Vagina (tissue), 2 donors: ENCODE measurements around the gene STX7. TPM values are rescaled to one million over a fixed set of nuclear protein-coding genes. Genes with fewer than 3 reads are reported as not detected.

ENCODE experiments used
- DNase-seq, 2 donors: peaks; one replicate each; pipeline ENCODE4 v3.0.0-alpha.2; 2017; ENCODE audit errors: extremely low spot score in 2 of 2
- H3K27ac ChIP-seq: fragments of 200-600 bp; sonication (generic); one replicate; pipeline ENCODE4 v1.5.1; 2019
- H3K27me3 ChIP-seq: fragments of 200-600 bp; sonication (generic); one replicate; pipeline ENCODE4 v1.5.1; 2019
- H3K36me3 ChIP-seq, 2 donors: fragments of 200-600 bp; sonication (generic); one replicate each; pipeline ENCODE4 v1.5.1; 2017 to 2019
- H3K4me1 ChIP-seq: fragments of 200-600 bp; sonication (generic); one replicate; pipeline ENCODE4 v1.5.1; 2019
- H3K4me3 ChIP-seq, 2 donors: fragments of 200-600 bp; sonication (generic); 1 replicate in 1 of 2; 2 replicates in 1 of 2; pipeline ENCODE4 v1.5.1; 2016 to 2019
- H3K9me3 ChIP-seq: fragments of 200-600 bp; sonication (generic); one replicate; pipeline ENCODE4 v1.5.1; 2019
- POLR2A ChIP-seq, 2 donors: fragments of 450-650 bp; IDR thresholded peaks; one replicate each; pipeline ENCODE4 v1.6.1; 2017; ENCODE audit warnings: antibody characterized with exemption in 2 of 2, mild to moderate bottlenecking in 2 of 2, moderate library complexity in 2 of 2
- POLR2AphosphoS5 ChIP-seq, 2 donors: sonication (generic); formaldehyde crosslinking; IDR thresholded peaks; one replicate each; pipeline ENCODE4 v1.9.0; 2017; ENCODE audit warnings: antibody characterized with exemption in 2 of 2, mild to moderate bottlenecking in 2 of 2, low read depth in 1 of 2; ENCODE audit not compliant: insufficient read depth in 1 of 2
- intact Hi-C: fragments of 100-400 bp; cut with DNase I; formaldehyde crosslinking; loops from one replicate; pipeline ENCODE4 v1.15.1; 2023
- total RNA-seq: library from RNA; depleted of rRNA; stranded (reverse); fragments of >200 nt; gene quantifications from one replicate; pipeline ENCODE4 v1.2.3, GENCODE V29; 2016
- TF ChIP-seq, protein P1 (sequence below), 3 experiments: fragments of 450-650 bp in 2 of 3; fragments of 200-600 bp in 1 of 3; sonication (generic) in 1 of 3; IDR thresholded peaks; one replicate each; pipeline ENCODE4 v1.5.1; 2017 to 2019; ENCODE audit warnings: antibody characterized with exemption in 3 of 3, mild to moderate bottlenecking in 2 of 3, moderate library complexity in 2 of 3

STX7 gene
- total RNA-seq, 1 donor from 2014 or later: 26.8 TPM

DNA sequence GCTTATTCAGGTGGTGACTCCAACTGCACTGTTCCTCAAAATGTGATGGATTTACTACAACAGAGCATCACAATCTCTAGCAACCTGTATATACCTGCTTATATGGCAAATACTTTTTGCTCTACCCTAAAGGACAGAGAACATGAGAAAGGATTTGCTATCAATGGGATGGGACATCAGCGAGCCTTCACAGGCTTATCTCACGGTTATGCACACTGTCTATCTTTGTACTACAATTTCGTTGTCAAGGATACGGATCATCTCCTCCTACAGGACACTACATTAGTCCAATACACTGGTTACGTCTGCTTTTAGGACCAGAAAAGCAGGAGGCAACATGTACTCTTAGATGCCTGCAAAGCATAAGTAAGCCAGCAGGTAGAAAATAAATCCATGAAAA lies 34.2 kb downstream of the STX7 start:
- no peaks in the 10 kb centered on the region for H3K27me3 ChIP-seq
- TF ChIP-seq POLR2AphosphoS5 (IDR thresholded peaks at IDR 0.05; ENCODE audit: insufficient read depth in 1 of 2, low read depth in 1 of 2) (no peak), POLR2A (IDR thresholded peaks at IDR 0.05) (no peak)
- TF ChIP-seq, protein P1, sequence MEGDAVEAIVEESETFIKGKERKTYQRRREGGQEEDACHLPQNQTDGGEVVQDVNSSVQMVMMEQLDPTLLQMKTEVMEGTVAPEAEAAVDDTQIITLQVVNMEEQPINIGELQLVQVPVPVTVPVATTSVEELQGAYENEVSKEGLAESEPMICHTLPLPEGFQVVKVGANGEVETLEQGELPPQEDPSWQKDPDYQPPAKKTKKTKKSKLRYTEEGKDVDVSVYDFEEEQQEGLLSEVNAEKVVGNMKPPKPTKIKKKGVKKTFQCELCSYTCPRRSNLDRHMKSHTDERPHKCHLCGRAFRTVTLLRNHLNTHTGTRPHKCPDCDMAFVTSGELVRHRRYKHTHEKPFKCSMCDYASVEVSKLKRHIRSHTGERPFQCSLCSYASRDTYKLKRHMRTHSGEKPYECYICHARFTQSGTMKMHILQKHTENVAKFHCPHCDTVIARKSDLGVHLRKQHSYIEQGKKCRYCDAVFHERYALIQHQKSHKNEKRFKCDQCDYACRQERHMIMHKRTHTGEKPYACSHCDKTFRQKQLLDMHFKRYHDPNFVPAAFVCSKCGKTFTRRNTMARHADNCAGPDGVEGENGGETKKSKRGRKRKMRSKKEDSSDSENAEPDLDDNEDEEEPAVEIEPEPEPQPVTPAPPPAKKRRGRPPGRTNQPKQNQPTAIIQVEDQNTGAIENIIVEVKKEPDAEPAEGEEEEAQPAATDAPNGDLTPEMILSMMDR (IDR thresholded peaks at IDR 0.05): no peak
- intact Hi-C loops: no loop called here
- no peaks in the 10 kb centered on the region for H3K9me3 ChIP-seq
- no peak overlapping the region for H3K27ac ChIP-seq
- DNase-seq: no peak
- no peaks in the 10 kb centered on the region for H3K36me3 ChIP-seq
- H3K4me1 ChIP-seq: peaks cover 20% of the 10 kb centered on the region
- H3K4me3 ChIP-seq: no peak overlapping the region

DNA sequence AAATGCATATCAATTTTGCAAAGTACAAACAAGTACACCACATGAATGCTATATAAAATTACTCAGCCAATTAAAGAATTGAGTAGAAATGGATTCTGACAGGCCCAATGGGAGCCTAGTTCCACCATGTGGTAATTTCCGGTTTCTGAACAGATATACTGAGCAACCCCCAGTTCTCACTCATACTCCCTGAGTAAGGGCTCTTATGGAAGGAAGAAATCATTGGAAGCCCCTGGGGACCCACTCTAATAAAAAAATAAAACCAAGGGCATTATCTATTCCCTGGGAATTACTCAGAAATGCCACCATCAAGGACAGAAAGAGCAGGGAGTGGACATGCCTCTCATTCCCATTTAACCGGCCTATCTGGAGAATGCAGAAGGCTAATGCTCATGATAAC lies 34.6 kb downstream of the STX7 start:
- intact Hi-C loops: no loop called here
- TF ChIP-seq, protein P1 (IDR thresholded peaks at IDR 0.05): no peak
- no peak for TF ChIP-seq POLR2A (IDR thresholded peaks at IDR 0.05)
- no peak for TF ChIP-seq POLR2AphosphoS5 (IDR thresholded peaks at IDR 0.05; ENCODE audit: insufficient read depth in 1 of 2, low read depth in 1 of 2)
- Histone ChIP-seq H3K4me3 (no peak overlapping the region), H3K27me3 (no peaks in the 10 kb centered on the region), H3K9me3 (no peaks in the 10 kb centered on the region), H3K4me1 (peaks cover 15% of the 10 kb centered on the region), H3K36me3 (no peaks in the 10 kb centered on the region), H3K27ac (no peak overlapping the region)
- no peak for DNase-seq

DNA sequence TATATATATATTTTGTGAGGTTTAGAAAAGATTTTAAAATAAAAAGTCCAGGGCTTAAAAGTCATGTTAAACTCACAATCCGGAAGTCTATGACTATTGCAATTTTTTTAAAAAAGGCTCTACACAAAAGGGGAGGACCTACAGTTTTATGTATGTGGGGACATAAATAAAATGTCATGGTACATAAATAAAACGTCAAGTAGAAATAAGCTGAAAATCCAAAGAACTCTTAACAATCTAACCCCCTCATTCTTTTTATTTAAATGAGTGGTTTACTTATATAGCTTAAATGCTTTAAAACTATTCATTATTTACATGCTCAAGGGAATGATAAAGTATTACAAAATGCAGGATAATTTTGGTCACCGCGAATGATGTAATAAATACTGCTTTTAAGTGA lies 36.2 kb downstream of the STX7 start:
- intact Hi-C loops: no loop called here
- DNase-seq: no peak

DNA sequence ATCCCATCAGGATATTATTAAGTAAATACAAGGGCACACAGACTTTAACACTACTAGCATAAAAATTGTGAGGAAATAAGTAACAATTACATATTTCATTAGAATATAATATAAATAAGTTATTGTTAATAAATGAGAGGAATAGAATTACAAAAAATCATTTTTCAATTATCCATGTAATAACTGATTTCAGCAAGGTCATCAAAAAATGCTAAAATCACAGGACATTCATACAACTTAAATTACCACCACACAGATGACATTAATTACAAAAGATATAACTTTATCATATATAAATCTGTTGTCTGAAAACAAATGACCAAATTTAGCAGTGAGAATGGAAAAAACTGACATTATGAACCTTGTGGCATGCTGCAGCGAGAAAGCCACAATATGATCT lies 37.0 kb downstream of the STX7 start:
- TF ChIP-seq POLR2A (IDR thresholded peaks at IDR 0.05) (no peak), POLR2AphosphoS5 (IDR thresholded peaks at IDR 0.05; ENCODE audit: insufficient read depth in 1 of 2, low read depth in 1 of 2) (no peak)
- TF ChIP-seq, protein P1 (IDR thresholded peaks at IDR 0.05): no peak
- intact Hi-C loops: no loop called here
- no peak overlapping the region for H3K4me3 ChIP-seq
- peaks cover 6% of the 10 kb centered on the region for H3K4me1 ChIP-seq
- DNase-seq: no peak
- H3K9me3 ChIP-seq: no peaks in the 10 kb centered on the region
- peaks cover 0 to 12% of the 10 kb centered on the region in 2 donors for H3K36me3 ChIP-seq
- no peaks in the 10 kb centered on the region for H3K27me3 ChIP-seq
- no peak overlapping the region for H3K27ac ChIP-seq

More for the DNA sequence above, 36.2 kb downstream of the STX7 start:
- no peak overlapping the region for H3K27ac ChIP-seq
- no peaks in the 10 kb centered on the region for H3K27me3 ChIP-seq
- H3K4me3 ChIP-seq: no peak overlapping the region
- peaks cover 0 to 5% of the 10 kb centered on the region in 2 donors for H3K36me3 ChIP-seq
- no peaks in the 10 kb centered on the region for H3K9me3 ChIP-seq
- no peak for TF ChIP-seq POLR2A (IDR thresholded peaks at IDR 0.05)
- no peak for TF ChIP-seq POLR2AphosphoS5 (IDR thresholded peaks at IDR 0.05; ENCODE audit: insufficient read depth in 1 of 2, low read depth in 1 of 2)
- TF ChIP-seq, protein P1 (IDR thresholded peaks at IDR 0.05): no peak
- peaks cover 6% of the 10 kb centered on the region for H3K4me1 ChIP-seq

DNA sequence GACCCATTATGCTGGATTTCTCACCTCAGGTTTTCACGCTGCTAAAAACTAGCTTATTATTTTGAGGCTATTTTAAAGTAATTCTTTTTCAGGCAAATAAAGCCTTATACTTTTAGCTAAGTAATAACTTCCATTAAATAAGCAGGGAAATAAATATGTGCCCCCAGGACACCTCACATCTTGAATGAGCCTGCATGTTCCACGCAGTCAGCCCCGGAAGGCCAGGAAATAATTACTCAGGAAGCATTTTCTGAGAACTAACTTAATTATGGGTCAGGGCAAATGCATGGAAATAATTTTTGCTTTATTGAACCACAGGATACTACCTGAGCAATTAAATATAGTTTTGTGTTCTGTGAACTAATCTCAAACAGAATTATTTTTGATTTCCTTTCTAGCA lies 41.1 kb downstream of the STX7 start:
- no peak for DNase-seq
- Histone ChIP-seq H3K4me1 (no peaks in the 10 kb centered on the region), H3K27ac (no peak overlapping the region), H3K36me3 (peaks cover 0 to 34% of the 10 kb centered on the region in 2 donors), H3K27me3 (no peaks in the 10 kb centered on the region), H3K4me3 (no peak overlapping the region), H3K9me3 (no peaks in the 10 kb centered on the region)
- intact Hi-C loops: no loop called here
- TF ChIP-seq, protein P1 (IDR thresholded peaks at IDR 0.05): no peak
- TF ChIP-seq POLR2A (IDR thresholded peaks at IDR 0.05): no peak
- TF ChIP-seq POLR2AphosphoS5 (IDR thresholded peaks at IDR 0.05; ENCODE audit: insufficient read depth in 1 of 2, low read depth in 1 of 2): no peak
